Measurements from ENCODE around the gene ISG15. TPM values are rescaled to one million over a fixed set of nuclear protein-coding genes. Genes with fewer than 3 reads are reported as not detected.

ISG15 gene
- total and polyA plus RNA-seq, 2 of the 13 experiments (the other 11 are each of a cell fraction or from before 2014, with no cell fraction given): 42.1 to 54.9 TPM

DNA sequence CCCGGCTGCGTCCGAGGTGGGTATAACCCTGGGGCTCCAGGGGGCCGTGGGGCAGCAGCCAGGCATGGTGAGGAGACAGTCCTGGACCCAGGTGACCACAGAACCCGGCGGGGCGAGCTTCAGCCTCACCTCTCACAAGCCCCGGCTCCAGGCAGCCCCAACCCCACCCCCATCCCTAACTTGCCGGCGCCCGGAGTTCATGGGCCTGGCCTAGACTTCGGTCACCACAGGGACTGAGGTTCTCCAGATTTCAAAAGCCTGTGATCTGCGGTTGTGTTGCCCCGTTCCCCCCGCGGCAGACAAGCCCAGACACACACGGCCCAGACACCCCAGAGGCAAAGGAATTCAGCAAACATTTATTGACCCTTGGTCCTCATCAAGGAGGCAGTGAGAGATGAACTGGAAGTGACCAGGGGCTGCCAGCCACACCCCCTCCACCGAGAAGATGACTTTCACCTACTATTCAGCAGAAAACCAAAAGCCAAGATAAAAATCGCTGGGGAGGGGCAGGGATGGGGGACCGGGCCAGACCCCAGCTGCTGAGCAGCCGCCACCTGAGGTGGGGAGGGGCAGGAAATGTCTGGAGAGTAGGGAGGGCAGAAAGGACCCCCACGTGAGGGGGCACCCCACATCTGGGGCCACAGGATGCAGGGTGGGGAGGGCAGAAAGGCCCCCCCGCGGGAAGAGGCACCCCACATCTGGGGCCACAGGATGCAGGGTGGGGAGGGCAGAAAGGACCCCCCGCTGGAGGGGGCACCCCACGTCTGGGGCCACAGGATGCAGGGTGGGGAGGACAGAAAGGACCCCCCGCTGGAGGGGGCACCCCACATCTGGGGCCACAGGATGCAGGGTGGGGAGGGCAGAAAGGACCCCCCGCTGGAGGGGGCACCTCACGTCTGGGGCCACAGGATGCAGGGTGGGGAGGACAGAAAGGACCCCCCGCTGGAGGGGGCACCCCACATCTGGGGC lies 17.3 kb upstream of the ISG15 start (continued):
- TF ChIP-seq, protein P1, sequence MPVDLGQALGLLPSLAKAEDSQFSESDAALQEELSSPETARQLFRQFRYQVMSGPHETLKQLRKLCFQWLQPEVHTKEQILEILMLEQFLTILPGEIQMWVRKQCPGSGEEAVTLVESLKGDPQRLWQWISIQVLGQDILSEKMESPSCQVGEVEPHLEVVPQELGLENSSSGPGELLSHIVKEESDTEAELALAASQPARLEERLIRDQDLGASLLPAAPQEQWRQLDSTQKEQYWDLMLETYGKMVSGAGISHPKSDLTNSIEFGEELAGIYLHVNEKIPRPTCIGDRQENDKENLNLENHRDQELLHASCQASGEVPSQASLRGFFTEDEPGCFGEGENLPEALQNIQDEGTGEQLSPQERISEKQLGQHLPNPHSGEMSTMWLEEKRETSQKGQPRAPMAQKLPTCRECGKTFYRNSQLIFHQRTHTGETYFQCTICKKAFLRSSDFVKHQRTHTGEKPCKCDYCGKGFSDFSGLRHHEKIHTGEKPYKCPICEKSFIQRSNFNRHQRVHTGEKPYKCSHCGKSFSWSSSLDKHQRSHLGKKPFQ (CRISPR knock-in tag; IDR thresholded peaks at IDR 0.05; ENCODE audit: insufficient replicate concordance): no peak
- TF ChIP-seq, protein P2, sequence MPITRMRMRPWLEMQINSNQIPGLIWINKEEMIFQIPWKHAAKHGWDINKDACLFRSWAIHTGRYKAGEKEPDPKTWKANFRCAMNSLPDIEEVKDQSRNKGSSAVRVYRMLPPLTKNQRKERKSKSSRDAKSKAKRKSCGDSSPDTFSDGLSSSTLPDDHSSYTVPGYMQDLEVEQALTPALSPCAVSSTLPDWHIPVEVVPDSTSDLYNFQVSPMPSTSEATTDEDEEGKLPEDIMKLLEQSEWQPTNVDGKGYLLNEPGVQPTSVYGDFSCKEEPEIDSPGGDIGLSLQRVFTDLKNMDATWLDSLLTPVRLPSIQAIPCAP (CRISPR knock-in tag; IDR thresholded peaks at IDR 0.05; ENCODE audit: low read depth): no peak
- TF ChIP-seq ZNF333 (CRISPR knock-in tag; IDR thresholded peaks at IDR 0.05; ENCODE audit: borderline replicate concordance) (no peak), ZNF546 (CRISPR knock-in tag; conservative IDR thresholded peaks at IDR 0.05) (no peak), ZBTB21 (CRISPR knock-in tag; IDR thresholded peaks at IDR 0.05) (no peak), ZNF34 (CRISPR knock-in tag; IDR thresholded peaks at IDR 0.05; ENCODE audit: borderline replicate concordance) (no peak), FOXK2 (IDR thresholded peaks at IDR 0.05) (no peak), NR2C2 (CRISPR knock-in tag; IDR thresholded peaks at IDR 0.05; ENCODE audit: borderline replicate concordance) (0 out of 2 replicates have a peak, but pooled peaks have one; percentile 20), IKZF1 (IDR thresholded peaks at IDR 0.05) (no peak), FOSL1 (CRISPR knock-in tag; IDR thresholded peaks at IDR 0.05; ENCODE audit: borderline replicate concordance) (no peak), SP5 (CRISPR knock-in tag; IDR thresholded peaks at IDR 0.05; ENCODE audit: borderline replicate concordance, low read depth) (peak; percentile 55; the same call in 1 of the 2 replicates), ZNF607 (CRISPR knock-in tag; IDR thresholded peaks at IDR 0.05; ENCODE audit: borderline replicate concordance) (no peak), MXD4 (CRISPR knock-in tag; IDR thresholded peaks at IDR 0.05) (no peak), HNF4A (CRISPR knock-in tag; IDR thresholded peaks at IDR 0.05) (peak; percentile 57), ISL2 (CRISPR knock-in tag; IDR thresholded peaks at IDR 0.05) (no peak), U2AF1 (optimal IDR thresholded peaks at IDR 0.05; ENCODE audit: low read depth, low read length) (no peak), HOXD1 (CRISPR knock-in tag; IDR thresholded peaks at IDR 0.05) (no peak), SPEN (CRISPR knock-in tag; IDR thresholded peaks at IDR 0.05; ENCODE audit: low read depth) (no peak), ZNF274 (CRISPR knock-in tag; IDR thresholded peaks at IDR 0.05) (no peak)
- TF ChIP-seq, protein P3, sequence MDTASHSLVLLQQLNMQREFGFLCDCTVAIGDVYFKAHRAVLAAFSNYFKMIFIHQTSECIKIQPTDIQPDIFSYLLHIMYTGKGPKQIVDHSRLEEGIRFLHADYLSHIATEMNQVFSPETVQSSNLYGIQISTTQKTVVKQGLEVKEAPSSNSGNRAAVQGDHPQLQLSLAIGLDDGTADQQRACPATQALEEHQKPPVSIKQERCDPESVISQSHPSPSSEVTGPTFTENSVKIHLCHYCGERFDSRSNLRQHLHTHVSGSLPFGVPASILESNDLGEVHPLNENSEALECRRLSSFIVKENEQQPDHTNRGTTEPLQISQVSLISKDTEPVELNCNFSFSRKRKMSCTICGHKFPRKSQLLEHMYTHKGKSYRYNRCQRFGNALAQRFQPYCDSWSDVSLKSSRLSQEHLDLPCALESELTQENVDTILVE (CRISPR knock-in tag; IDR thresholded peaks at IDR 0.05): no peak
- TF ChIP-seq, protein P4, sequence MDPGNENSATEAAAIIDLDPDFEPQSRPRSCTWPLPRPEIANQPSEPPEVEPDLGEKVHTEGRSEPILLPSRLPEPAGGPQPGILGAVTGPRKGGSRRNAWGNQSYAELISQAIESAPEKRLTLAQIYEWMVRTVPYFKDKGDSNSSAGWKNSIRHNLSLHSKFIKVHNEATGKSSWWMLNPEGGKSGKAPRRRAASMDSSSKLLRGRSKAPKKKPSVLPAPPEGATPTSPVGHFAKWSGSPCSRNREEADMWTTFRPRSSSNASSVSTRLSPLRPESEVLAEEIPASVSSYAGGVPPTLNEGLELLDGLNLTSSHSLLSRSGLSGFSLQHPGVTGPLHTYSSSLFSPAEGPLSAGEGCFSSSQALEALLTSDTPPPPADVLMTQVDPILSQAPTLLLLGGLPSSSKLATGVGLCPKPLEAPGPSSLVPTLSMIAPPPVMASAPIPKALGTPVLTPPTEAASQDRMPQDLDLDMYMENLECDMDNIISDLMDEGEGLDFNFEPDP (CRISPR knock-in tag; conservative IDR thresholded peaks at IDR 0.05): no peak
- TF ChIP-seq, protein P5, sequence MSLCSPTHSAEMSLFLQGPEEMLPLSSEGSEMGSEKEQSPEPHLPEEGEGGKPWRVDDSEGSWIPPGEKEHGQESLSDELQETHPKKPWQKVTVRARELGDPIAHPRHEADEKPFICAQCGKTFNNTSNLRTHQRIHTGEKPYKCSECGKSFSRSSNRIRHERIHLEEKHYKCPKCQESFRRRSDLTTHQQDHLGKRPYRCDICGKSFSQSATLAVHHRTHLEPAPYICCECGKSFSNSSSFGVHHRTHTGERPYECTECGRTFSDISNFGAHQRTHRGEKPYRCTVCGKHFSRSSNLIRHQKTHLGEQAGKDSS (CRISPR knock-in tag; IDR thresholded peaks at IDR 0.05; ENCODE audit: borderline replicate concordance, low read depth): no peak

Measured in HepG2 (cell line).